ENCODE measurements around the gene IQGAP1. TPM values are rescaled to one million over a fixed set of nuclear protein-coding genes. Genes with fewer than 3 reads are reported as not detected.

The IQGAP1 gene, protein sequence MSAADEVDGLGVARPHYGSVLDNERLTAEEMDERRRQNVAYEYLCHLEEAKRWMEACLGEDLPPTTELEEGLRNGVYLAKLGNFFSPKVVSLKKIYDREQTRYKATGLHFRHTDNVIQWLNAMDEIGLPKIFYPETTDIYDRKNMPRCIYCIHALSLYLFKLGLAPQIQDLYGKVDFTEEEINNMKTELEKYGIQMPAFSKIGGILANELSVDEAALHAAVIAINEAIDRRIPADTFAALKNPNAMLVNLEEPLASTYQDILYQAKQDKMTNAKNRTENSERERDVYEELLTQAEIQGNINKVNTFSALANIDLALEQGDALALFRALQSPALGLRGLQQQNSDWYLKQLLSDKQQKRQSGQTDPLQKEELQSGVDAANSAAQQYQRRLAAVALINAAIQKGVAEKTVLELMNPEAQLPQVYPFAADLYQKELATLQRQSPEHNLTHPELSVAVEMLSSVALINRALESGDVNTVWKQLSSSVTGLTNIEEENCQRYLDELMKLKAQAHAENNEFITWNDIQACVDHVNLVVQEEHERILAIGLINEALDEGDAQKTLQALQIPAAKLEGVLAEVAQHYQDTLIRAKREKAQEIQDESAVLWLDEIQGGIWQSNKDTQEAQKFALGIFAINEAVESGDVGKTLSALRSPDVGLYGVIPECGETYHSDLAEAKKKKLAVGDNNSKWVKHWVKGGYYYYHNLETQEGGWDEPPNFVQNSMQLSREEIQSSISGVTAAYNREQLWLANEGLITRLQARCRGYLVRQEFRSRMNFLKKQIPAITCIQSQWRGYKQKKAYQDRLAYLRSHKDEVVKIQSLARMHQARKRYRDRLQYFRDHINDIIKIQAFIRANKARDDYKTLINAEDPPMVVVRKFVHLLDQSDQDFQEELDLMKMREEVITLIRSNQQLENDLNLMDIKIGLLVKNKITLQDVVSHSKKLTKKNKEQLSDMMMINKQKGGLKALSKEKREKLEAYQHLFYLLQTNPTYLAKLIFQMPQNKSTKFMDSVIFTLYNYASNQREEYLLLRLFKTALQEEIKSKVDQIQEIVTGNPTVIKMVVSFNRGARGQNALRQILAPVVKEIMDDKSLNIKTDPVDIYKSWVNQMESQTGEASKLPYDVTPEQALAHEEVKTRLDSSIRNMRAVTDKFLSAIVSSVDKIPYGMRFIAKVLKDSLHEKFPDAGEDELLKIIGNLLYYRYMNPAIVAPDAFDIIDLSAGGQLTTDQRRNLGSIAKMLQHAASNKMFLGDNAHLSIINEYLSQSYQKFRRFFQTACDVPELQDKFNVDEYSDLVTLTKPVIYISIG (N-terminal part only)
- 265 and 297 TPM in 2 replicates for total RNA-seq

DNA sequence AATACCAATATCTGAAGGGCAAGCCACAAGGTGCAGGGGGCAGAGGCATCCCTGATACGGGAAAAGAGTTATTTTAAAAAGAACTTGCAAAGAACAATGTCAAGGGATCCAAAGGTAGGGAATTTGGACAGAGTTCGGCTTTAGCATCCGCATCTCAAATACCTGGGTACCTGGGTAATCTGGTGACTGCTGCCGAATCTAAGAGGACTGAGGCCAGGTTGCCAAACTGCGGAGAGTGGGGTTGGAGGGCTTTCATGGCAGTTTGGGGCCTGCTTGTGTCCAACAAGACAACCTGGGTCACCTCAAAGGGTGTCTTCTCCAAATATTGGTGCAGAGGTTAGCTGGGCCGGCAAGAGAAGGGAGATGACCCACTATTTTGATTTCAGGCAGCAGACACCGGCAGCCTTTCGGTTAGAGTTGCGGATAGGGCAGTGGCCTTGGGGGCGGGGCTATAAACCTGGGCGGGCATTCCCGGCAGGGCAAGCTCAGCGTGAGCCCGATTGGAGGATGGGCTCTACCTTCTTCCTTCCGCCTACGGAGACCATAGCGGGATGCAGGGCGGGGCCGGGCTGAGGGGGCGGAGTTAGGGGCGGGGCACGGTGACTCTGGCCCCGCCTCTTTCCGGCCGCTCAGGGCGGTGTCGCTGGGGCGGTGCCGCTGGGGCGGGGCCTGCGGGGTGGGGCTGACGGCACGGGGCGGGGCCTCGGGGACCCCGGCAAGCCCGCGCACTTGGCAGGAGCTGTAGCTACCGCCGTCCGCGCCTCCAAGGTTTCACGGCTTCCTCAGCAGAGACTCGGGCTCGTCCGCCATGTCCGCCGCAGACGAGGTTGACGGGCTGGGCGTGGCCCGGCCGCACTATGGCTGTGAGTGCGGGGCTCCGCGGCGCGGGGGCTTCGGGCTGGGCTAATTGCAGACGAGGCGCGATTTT is at the start of gene IQGAP1:
Gene IQGAP1, plus strand, starts transcription at position 709 of the 928 bp plus-strand sequence. Its CDS starts 100 bp downstream, at position 809.
- TF ChIP-seq CTCF (IDR thresholded peaks at IDR 0.05; ENCODE audit: insufficient read depth, low read depth, low read length), result no peak
- H3K4me3 ChIP-seq (ENCODE audit: low read depth, low read length), result peak within 1 kb of the TSS; percentile 96
- peak; percentile 97 for DNase-seq (ENCODE audit: low read depth)

DNA sequence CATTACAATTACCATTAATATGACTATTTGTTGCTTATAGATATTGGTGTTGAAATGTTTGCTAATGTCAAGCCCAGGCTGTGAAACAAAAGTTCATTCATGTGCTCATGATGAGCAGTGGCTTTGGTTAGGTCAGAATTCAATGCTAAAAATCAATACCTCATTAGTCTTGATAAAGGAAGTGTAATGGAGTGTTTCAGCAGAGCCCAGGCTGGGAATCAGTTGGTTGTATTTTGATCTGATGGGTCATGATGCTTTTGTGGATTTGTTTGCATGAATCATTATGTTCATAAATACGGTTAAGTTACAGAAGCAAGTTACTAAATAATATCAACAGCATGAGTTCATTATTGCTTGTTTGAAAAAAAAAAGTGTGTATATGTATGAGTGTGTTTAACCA is 49.5 kb upstream of the IQGAP1 start:
- DNase-seq (ENCODE audit: low read depth), result no peak
- TF ChIP-seq CTCF (IDR thresholded peaks at IDR 0.05; ENCODE audit: insufficient read depth, low read depth, low read length), result no peak
- H3K4me3 ChIP-seq (ENCODE audit: low read depth, low read length), result no peak overlapping the region

DNA sequence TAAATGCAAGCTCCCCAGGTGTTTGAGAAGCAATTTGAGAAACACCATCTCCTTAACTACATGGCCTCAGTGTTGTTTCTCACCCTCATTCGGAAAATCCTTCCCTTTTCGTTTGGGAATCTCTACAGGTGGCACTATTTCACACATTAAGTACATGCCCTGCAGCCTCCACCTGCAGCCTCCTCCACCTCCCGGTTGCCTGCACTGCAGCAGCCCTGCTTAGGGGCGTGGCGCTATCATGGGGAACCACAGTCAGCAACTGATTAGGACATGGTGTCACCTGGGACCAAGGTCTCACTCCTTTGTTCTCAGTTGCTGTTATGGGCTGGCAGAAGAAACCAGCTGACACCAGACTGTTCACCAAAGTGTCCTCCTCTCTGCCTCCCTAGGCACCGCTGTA is 47.7 kb upstream of the IQGAP1 start:
- no peak overlapping the region for H3K4me3 ChIP-seq (ENCODE audit: low read depth, low read length)
- no peak for DNase-seq (ENCODE audit: low read depth)
- TF ChIP-seq CTCF (IDR thresholded peaks at IDR 0.05; ENCODE audit: insufficient read depth, low read depth, low read length), result no peak

DNA sequence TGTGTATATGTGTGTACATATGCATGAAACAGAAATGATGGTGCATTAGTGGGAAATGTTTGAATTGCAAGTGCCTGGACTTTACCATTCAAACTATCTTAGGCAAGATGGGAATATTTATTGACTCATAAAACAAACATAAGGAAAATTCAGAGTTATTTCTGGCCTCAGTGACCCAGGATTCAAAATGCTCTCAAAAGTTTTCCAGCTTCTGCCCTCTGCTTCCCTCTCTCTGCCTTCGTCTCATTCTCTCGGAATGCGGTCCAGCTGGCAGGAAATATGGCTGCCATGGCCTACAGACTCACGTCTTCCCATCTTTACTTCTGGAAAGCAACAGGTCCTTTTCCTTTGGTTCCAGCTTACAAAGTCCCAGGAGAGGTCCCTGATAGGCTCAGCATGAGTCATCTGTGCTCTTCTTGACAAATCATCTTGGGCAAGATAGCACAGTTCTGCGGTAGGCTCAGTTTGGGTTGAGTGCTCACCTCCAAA is 44.7 kb upstream of the IQGAP1 start:
- TF ChIP-seq CTCF (IDR thresholded peaks at IDR 0.05; ENCODE audit: insufficient read depth, low read depth, low read length), result no peak
- no peak for DNase-seq (ENCODE audit: low read depth)
- H3K4me3 ChIP-seq (ENCODE audit: low read depth, low read length), result no peak overlapping the region

DNA sequence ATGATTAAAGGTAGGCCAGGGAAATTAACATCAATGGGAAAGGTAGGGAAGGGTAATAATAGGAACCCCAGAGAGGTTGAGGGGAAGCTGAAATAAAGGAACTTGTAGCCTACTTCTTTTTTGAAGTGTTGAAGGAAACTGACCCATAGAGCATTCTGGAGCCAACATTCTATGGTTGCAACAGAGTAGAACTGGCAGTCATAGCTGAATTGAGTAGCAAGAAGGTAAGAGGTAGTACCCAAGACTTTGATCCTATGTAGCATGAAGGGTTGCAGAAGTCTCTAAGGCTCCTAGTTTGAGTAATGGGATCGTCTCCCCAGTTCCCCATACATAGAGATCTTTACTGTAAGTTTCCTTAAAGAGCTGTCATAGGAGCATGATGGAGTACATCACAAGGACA is 43.4 kb upstream of the IQGAP1 start:
- TF ChIP-seq CTCF (IDR thresholded peaks at IDR 0.05; ENCODE audit: insufficient read depth, low read depth, low read length), result no peak
- no peak for DNase-seq (ENCODE audit: low read depth)
- no peak overlapping the region for H3K4me3 ChIP-seq (ENCODE audit: low read depth, low read length)
